ENCODE data around the gene CGB7. TPM values are rescaled to one million over a fixed set of nuclear protein-coding genes. Genes with fewer than 3 reads are reported as not detected.
A peak's percentile ranks its signal among the peaks of the same experiment; 100 is the strongest.

CGB7 gene
- total RNA-seq, 1 experiment from 2014 or later, result 1.2 TPM

- no peak for DNase-seq
- Histone ChIP-seq H3K27me3 (ENCODE audit: insufficient read depth, low read length) (no peaks in the 10 kb centered on the region), H2BK12ac (ENCODE audit: insufficient read length, low read depth, low read length) (no peak overlapping the region), H3K14ac (ENCODE audit: insufficient read depth, low read length) (no peak overlapping the region), H3K79me1 (ENCODE audit: insufficient read depth, low read depth, low read length, poor library complexity, severe bottlenecking) (no peaks in the 10 kb centered on the region), H3T11ph (ENCODE audit: low read length) (no peak overlapping the region), H3K4ac (ENCODE audit: low read depth, low read length) (no peak overlapping the region), H3K27ac (ENCODE audit: insufficient read length, low read depth, low read length) (no peak overlapping the region), H2BK5ac (ENCODE audit: insufficient read length, low read length) (no peak overlapping the region), H3K18ac (ENCODE audit: insufficient read length, low read depth, low read length) (no peak overlapping the region), H3K79me2 (ENCODE audit: insufficient read depth, low read length) (no peaks in the 10 kb centered on the region), H3K23me2 (ENCODE audit: insufficient read length, low read depth, low read length, poor library complexity, severe bottlenecking) (no peaks in the 10 kb centered on the region), H3K4me1 (ENCODE audit: insufficient read depth, low read length) (no peaks in the 10 kb centered on the region), H2AK5ac (ENCODE audit: insufficient read length, low read length) (no peak overlapping the region), H3K4me2 (ENCODE audit: insufficient read depth, insufficient read length, low read length) (no peak overlapping the region), H2BK120ac (ENCODE audit: low read depth, low read length, poor library complexity, severe bottlenecking) (no peak overlapping the region), H2BK15ac (ENCODE audit: low read depth, low read length) (no peak overlapping the region), H2AFZ (ENCODE audit: low read length) (no peak overlapping the region), H4K91ac (ENCODE audit: insufficient read length, low read depth, low read length) (no peak overlapping the region), H4K5ac (ENCODE audit: insufficient read length, low read depth, low read length) (no peak overlapping the region), H3K23ac (ENCODE audit: insufficient read length, low read depth, low read length) (no peak overlapping the region), H2BK20ac (ENCODE audit: low read depth, low read length, poor library complexity, severe bottlenecking) (no peak overlapping the region), H4K20me1 (ENCODE audit: control insufficient read depth, insufficient read depth, insufficient read length) (no peaks in the 10 kb centered on the region), H3K9me3 (ENCODE audit: control insufficient read depth, low read depth, low read length) (no peaks in the 10 kb centered on the region), H3K56ac (ENCODE audit: insufficient read length, low read depth, low read length) (no peak overlapping the region), H3K9ac (ENCODE audit: extremely low read depth, insufficient read length, low read length) (no peak overlapping the region), H4K8ac (replicated peaks; ENCODE audit: insufficient read length, low read depth, low read length) (no peak overlapping the region)
- Mint-ChIP-seq H3K4me1 (no peaks in the 10 kb centered on the region), H3K27me3 (ENCODE audit: low read depth) (no peaks in the 10 kb centered on the region), H3K36me3 (ENCODE audit: insufficient read depth in 1 of 3, low read depth in 3 of 3) (peaks cover 25 to 85% (median 82%) of the 10 kb centered on the region in 3 experiments; a peak in 6 of 7 replicates), H3K9me3 (no peaks in the 10 kb centered on the region), H3K27ac (no peak overlapping the region), H3K4me3 (peak overlapping the region in 1 of 2 experiments; percentile 26; a peak in 1 of 5 replicates)
- no peak for TF ChIP-seq CTCF (conservative IDR thresholded peaks at IDR 0.05)
- WGBS (ENCODE audit: extremely low coverage, insufficient read length, low lambda C conversion rate), result no CpG with 5 or more reads among the region's 18 CpGs
Observed at GRCh38 chr19:49009828-49010227, 47.7 kb downstream of the CGB7 start.

All from H9 (cell line).